H1 (cell line): ENCODE data around the gene MSI2.

ENCODE experiments used
- CTCF ChIP-seq, 3 experiments: IDR thresholded peaks; 1 replicate in 2 of 3; 2 replicates in 1 of 3; pipeline versions ENCODE4 v1.5.1 to v1.6.1; 2011; ENCODE audit warnings: low read length in 3 of 3, mild to moderate bottlenecking in 3 of 3, inconsistent platforms in 2 of 3, low read depth in 1 of 3, moderate library complexity in 1 of 3; ENCODE audit not compliant: insufficient read depth in 1 of 3; ENCODE audit errors: control extremely low read depth in 1 of 3
- EGR1 ChIP-seq: IDR thresholded peaks from 2 replicates; pipeline ENCODE4 v1.6.1; 2011; ENCODE audit warnings: low read depth, low read length, borderline replicate concordance
- HDAC2 ChIP-seq, 2 experiments: fragments of 300-600 bp in 1 of 2; sonication (generic) in 1 of 2; IDR thresholded peaks; 2 replicates each; pipeline ENCODE4 v1.6.1; 2011 to 2012; ENCODE audit warnings: low read depth in 2 of 2, low read length in 2 of 2, mild to moderate bottlenecking in 2 of 2, moderate library complexity in 2 of 2, borderline replicate concordance in 1 of 2, inconsistent platforms in 1 of 2
- HDAC6 ChIP-seq: IDR thresholded peaks from one replicate; pipeline ENCODE4 v1.7.1; 2012; ENCODE audit warnings: low read depth, mild to moderate bottlenecking, inconsistent platforms, low read length, moderate library complexity
- PHF8 ChIP-seq: fragments of 200-600 bp; sonication (generic); conservative IDR thresholded peaks from 2 replicates; pipeline ENCODE4 v1.7.1; 2012; ENCODE audit warnings: low read depth, mild to moderate bottlenecking, inconsistent platforms, low read length, moderate library complexity
- POLR2A ChIP-seq, 2 experiments: IDR thresholded peaks; 1 replicate in 1 of 2; 2 replicates in 1 of 2; pipeline ENCODE4 v1.6.1; 2011; ENCODE audit warnings: low read depth in 2 of 2, low read length in 2 of 2, mild to moderate bottlenecking in 2 of 2; ENCODE audit errors: control extremely low read depth in 1 of 2
- POLR2AphosphoS5 ChIP-seq: IDR thresholded peaks from 2 replicates; pipeline ENCODE4 v1.6.1; 2011; ENCODE audit warnings: low read depth, low read length
- SP1 ChIP-seq: IDR thresholded peaks from 2 replicates; pipeline ENCODE4 v1.6.1; 2011; ENCODE audit warnings: low read depth, low read length
- SP2 ChIP-seq: IDR thresholded peaks from 2 replicates; pipeline ENCODE4 v1.6.1; 2012; ENCODE audit warnings: mild to moderate bottlenecking, low read length, inconsistent platforms
- SRF ChIP-seq: IDR thresholded peaks from 2 replicates; pipeline ENCODE4 v1.6.1; 2011; ENCODE audit warnings: mild to moderate bottlenecking, low read depth, low read length, moderate library complexity

- TF ChIP-seq SP1 (no peak), EGR1 (no peak), HDAC6 (no peak), POLR2A (IDR thresholded peaks at IDR 0.05; ENCODE audit: control extremely low read depth in 1 of 2, low read depth in 2 of 2, low read length in 2 of 2) (no peak), CTCF (IDR thresholded peaks at IDR 0.05; ENCODE audit: control extremely low read depth in 1 of 3, insufficient read depth in 1 of 3, low read depth in 1 of 3, low read length in 3 of 3) (no peak), POLR2AphosphoS5 (no peak), PHF8 (no peak), SRF (no peak), SP2 (no peak), HDAC2 (IDR thresholded peaks at IDR 0.05; ENCODE audit: borderline replicate concordance in 1 of 2, low read depth in 2 of 2, low read length in 2 of 2) (no peak)
Observed at GRCh38 chr17:57400648-57401047, 144.3 kb downstream of the MSI2 start.
